Measurements from ENCODE around the gene XPNPEP1. TPM values are rescaled to one million over a fixed set of nuclear protein-coding genes. Genes with fewer than 3 reads are reported as not detected.

XPNPEP1 gene
- total RNA-seq, 1 donor from 2014 or later = 51.4 TPM

GRCh38 chr10:109934958-109935793 is 11.9 kb upstream of the XPNPEP1 start:
- H3K27ac Mint-ChIP-seq (ENCODE audit: unreplicated experiment) = no peak overlapping the region

GRCh38 chr10:109933984-109934565 is 10.8 kb upstream of the XPNPEP1 start:
- Mint-ChIP-seq H3K4me3 (ENCODE audit: unreplicated experiment) (no peak overlapping the region), H3K36me3 (ENCODE audit: unreplicated experiment) (no peaks in the 10 kb centered on the region), H3K4me1 (ENCODE audit: low read depth, unreplicated experiment) (no peaks in the 10 kb centered on the region), H3K9me3 (ENCODE audit: unreplicated experiment) (peaks cover 2% of the 10 kb centered on the region), H3K27me3 (ENCODE audit: unreplicated experiment) (no peaks in the 10 kb centered on the region), H3K27ac (ENCODE audit: unreplicated experiment) (no peak overlapping the region)
- no peak for TF ChIP-seq CTCF (IDR thresholded peaks at IDR 0.05; ENCODE audit: partially characterized antibody, unreplicated experiment)
- DNase-seq = no peak

More at GRCh38 chr10:109934958-109935793, 11.9 kb upstream of the XPNPEP1 start:
- Mint-ChIP-seq H3K4me1 (ENCODE audit: low read depth, unreplicated experiment) (no peaks in the 10 kb centered on the region), H3K36me3 (ENCODE audit: unreplicated experiment) (no peaks in the 10 kb centered on the region), H3K27me3 (ENCODE audit: unreplicated experiment) (no peaks in the 10 kb centered on the region), H3K9me3 (ENCODE audit: unreplicated experiment) (no peaks in the 10 kb centered on the region), H3K4me3 (ENCODE audit: unreplicated experiment) (no peak overlapping the region)
- no peak for DNase-seq
- no peak for TF ChIP-seq CTCF (IDR thresholded peaks at IDR 0.05; ENCODE audit: partially characterized antibody, unreplicated experiment)

GRCh38 chr10:109932968-109933367 is 9.7 kb upstream of the XPNPEP1 start:
- no peak for TF ChIP-seq CTCF (IDR thresholded peaks at IDR 0.05; ENCODE audit: partially characterized antibody, unreplicated experiment)
- no peaks in the 10 kb centered on the region for H3K27me3 Mint-ChIP-seq (ENCODE audit: unreplicated experiment)
- no peak overlapping the region for H3K27ac Mint-ChIP-seq (ENCODE audit: unreplicated experiment)
- no peaks in the 10 kb centered on the region for H3K4me1 Mint-ChIP-seq (ENCODE audit: low read depth, unreplicated experiment)
- H3K9me3 Mint-ChIP-seq (ENCODE audit: unreplicated experiment) = peaks cover 2% of the 10 kb centered on the region
- DNase-seq = no peak
- no peaks in the 10 kb centered on the region for H3K36me3 Mint-ChIP-seq (ENCODE audit: unreplicated experiment)
- no peak overlapping the region for H3K4me3 Mint-ChIP-seq (ENCODE audit: unreplicated experiment)

- no peak for DNase-seq
- Mint-ChIP-seq H3K27me3 (ENCODE audit: unreplicated experiment) (no peaks in the 10 kb centered on the region), H3K9me3 (ENCODE audit: unreplicated experiment) (peaks cover 2% of the 10 kb centered on the region), H3K36me3 (ENCODE audit: unreplicated experiment) (no peaks in the 10 kb centered on the region), H3K4me3 (ENCODE audit: unreplicated experiment) (no peak overlapping the region), H3K4me1 (ENCODE audit: low read depth, unreplicated experiment) (no peaks in the 10 kb centered on the region), H3K27ac (ENCODE audit: unreplicated experiment) (no peak overlapping the region)
- no peak for TF ChIP-seq CTCF (IDR thresholded peaks at IDR 0.05; ENCODE audit: partially characterized antibody, unreplicated experiment)
Measured at GRCh38 chr10:109932391-109932790, 9.1 kb upstream of the XPNPEP1 start.

GRCh38 chr10:109931163-109931562 is 7.9 kb upstream of the XPNPEP1 start:
- H3K27me3 Mint-ChIP-seq (ENCODE audit: unreplicated experiment) = no peaks in the 10 kb centered on the region
- H3K4me1 Mint-ChIP-seq (ENCODE audit: low read depth, unreplicated experiment) = no peaks in the 10 kb centered on the region
- H3K27ac Mint-ChIP-seq (ENCODE audit: unreplicated experiment) = no peak overlapping the region
- no peaks in the 10 kb centered on the region for H3K36me3 Mint-ChIP-seq (ENCODE audit: unreplicated experiment)
- no peak overlapping the region for H3K4me3 Mint-ChIP-seq (ENCODE audit: unreplicated experiment)
- DNase-seq = no peak
- H3K9me3 Mint-ChIP-seq (ENCODE audit: unreplicated experiment) = peaks cover 2% of the 10 kb centered on the region
- TF ChIP-seq CTCF (IDR thresholded peaks at IDR 0.05; ENCODE audit: partially characterized antibody, unreplicated experiment) = no peak
